ENCODE data around the gene TMEM131.
"Not testable (repeated sequence)": the region's sequence is repeated elsewhere in the genome, so short reads cannot be mapped to it uniquely, and the experiment has no call there.

The TMEM131 gene

DNA sequence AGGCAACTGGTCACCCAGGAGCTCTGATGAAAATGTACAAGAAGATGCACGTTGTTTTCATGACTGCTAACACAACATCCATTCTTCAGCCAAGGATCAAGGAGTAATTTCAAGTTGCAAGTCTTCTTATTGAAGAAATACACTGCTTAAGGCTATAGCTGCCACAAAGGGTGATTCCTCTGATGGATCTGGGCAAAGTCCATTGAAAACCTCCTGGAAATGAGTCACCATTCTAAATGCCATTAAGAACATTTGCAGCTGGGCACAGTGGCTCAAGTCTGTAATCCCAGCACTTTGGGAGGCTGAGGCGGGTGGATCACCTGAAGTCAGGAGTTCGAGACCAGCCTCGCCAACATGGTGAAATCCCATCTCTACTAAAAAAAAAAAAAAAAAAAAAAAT is 142.7 kb downstream of the TMEM131 start:
- no CpG with 5 or more reads among the region's 4 CpGs for WGBS, 2 donors (ENCODE audit: extremely low coverage in 2 of 2, insufficient read length in 2 of 2, insufficient replicate concordance in 1 of 2)

DNA sequence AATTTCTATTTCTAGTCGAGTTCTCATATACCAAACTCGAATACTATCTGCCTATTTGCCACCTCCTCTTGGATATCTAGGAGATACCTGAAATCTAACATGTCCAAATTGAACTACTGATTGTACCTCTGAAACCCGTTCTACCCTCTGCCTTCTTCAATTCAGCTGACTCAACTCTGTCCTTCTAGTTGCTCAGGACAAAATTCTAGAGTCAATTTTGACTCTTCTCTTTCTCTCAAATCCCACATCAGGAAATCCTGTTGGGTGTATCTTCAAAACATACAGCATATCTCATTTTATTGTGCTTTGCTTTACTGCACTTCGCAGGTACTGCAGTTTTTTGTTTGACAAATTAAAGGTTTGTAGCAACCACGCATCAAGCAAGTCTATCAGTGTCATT is 144.6 kb downstream of the TMEM131 start:
- H4K91ac ChIP-seq (ENCODE audit: low read depth, low read length, poor library complexity): no peak overlapping the region
- H3K9me3 ChIP-seq (replicated peaks in 1 of 2; ENCODE audit: control insufficient read depth in 2 of 2, insufficient read depth in 1 of 2, low read depth in 1 of 2, low read length in 2 of 2): no peaks in the 10 kb centered on the region
- no peak overlapping the region for H2AFZ ChIP-seq (ENCODE audit: low read length)
- no peak overlapping the region for H4K8ac ChIP-seq (ENCODE audit: low read depth, low read length)
- H2BK120ac ChIP-seq (ENCODE audit: low read depth, low read length): no peak overlapping the region
- no peaks in the 10 kb centered on the region for H3K27me3 ChIP-seq (ENCODE audit: control insufficient read depth in 3 of 3, insufficient read depth in 3 of 3, low read depth in 1 of 3, low read length in 3 of 3)
- no peak overlapping the region for H3K9ac ChIP-seq (ENCODE audit: low read depth, low read length, poor library complexity)
- DNase-seq (ENCODE audit: low spot score): no peak
- H2BK5ac ChIP-seq (ENCODE audit: low read length): no peak overlapping the region
- H3K4me3 ChIP-seq (ENCODE audit: low read length in 2 of 2): no peak overlapping the region
- no peak overlapping the region for H3K27ac ChIP-seq (replicated peaks; ENCODE audit: low read length)
- H3K23ac ChIP-seq (ENCODE audit: low read depth, low read length, poor library complexity): no peak overlapping the region
- H3K36me3 ChIP-seq (replicated peaks in 1 of 2; ENCODE audit: control insufficient read depth in 2 of 2, insufficient read depth in 2 of 2, low read length in 2 of 2): peaks cover 0 to 2% of the 10 kb centered on the region in 2 donors
- no peaks in the 10 kb centered on the region for H3K79me1 ChIP-seq (ENCODE audit: low read depth, low read length)
- no peak overlapping the region for H3K4ac ChIP-seq (ENCODE audit: low read length)
- H3K14ac ChIP-seq (ENCODE audit: low read length): no peak overlapping the region
- no peak overlapping the region for H3K4me2 ChIP-seq (ENCODE audit: insufficient read depth, low read length, poor library complexity, severe bottlenecking)
- H2BK15ac ChIP-seq (ENCODE audit: low read length): no peak overlapping the region
- no peak overlapping the region for H3K18ac ChIP-seq (ENCODE audit: low read length)
- WGBS, 2 donors (ENCODE audit: extremely low coverage in 2 of 2, insufficient read length in 2 of 2, insufficient replicate concordance in 1 of 2): no CpG with 5 or more reads among the region's 5 CpGs
- no peaks in the 10 kb centered on the region for H3K4me1 ChIP-seq (ENCODE audit: control insufficient read depth in 2 of 2, insufficient read depth in 1 of 2, low read depth in 1 of 2, low read length in 2 of 2)
- no peak overlapping the region for H2BK12ac ChIP-seq (ENCODE audit: low read length)
- H2AK5ac ChIP-seq (ENCODE audit: low read depth, low read length): no peak overlapping the region

More for the DNA sequence above, 142.7 kb downstream of the TMEM131 start:
- H3K4me2 ChIP-seq (ENCODE audit: insufficient read depth, low read length, poor library complexity, severe bottlenecking); H3K27me3 ChIP-seq (ENCODE audit: control insufficient read depth in 3 of 3, insufficient read depth in 3 of 3, low read depth in 1 of 3, low read length in 3 of 3); H2BK15ac ChIP-seq (ENCODE audit: low read length); H3K23ac ChIP-seq (ENCODE audit: low read depth, low read length, poor library complexity); H4K8ac ChIP-seq (ENCODE audit: low read depth, low read length); DNase-seq (ENCODE audit: low spot score); H3K4ac ChIP-seq (ENCODE audit: low read length); H2BK5ac ChIP-seq (ENCODE audit: low read length); H3K4me1 ChIP-seq (ENCODE audit: control insufficient read depth in 2 of 2, insufficient read depth in 1 of 2, low read depth in 1 of 2, low read length in 2 of 2); H2BK12ac ChIP-seq (ENCODE audit: low read length); H3K14ac ChIP-seq (ENCODE audit: low read length); H2AFZ ChIP-seq (ENCODE audit: low read length); H3K79me1 ChIP-seq (ENCODE audit: low read depth, low read length); H2BK120ac ChIP-seq (ENCODE audit: low read depth, low read length); H3K18ac ChIP-seq (ENCODE audit: low read length); H4K91ac ChIP-seq (ENCODE audit: low read depth, low read length, poor library complexity); H3K36me3 ChIP-seq (replicated peaks in 1 of 2; ENCODE audit: control insufficient read depth in 2 of 2, insufficient read depth in 2 of 2, low read length in 2 of 2); H3K9ac ChIP-seq (ENCODE audit: low read depth, low read length, poor library complexity); H3K4me3 ChIP-seq (ENCODE audit: low read length in 2 of 2); H3K27ac ChIP-seq (replicated peaks; ENCODE audit: low read length); H2AK5ac ChIP-seq (ENCODE audit: low read depth, low read length); H3K9me3 ChIP-seq (replicated peaks in 1 of 2; ENCODE audit: control insufficient read depth in 2 of 2, insufficient read depth in 1 of 2, low read depth in 1 of 2, low read length in 2 of 2): not testable (repeated sequence)

DNA sequence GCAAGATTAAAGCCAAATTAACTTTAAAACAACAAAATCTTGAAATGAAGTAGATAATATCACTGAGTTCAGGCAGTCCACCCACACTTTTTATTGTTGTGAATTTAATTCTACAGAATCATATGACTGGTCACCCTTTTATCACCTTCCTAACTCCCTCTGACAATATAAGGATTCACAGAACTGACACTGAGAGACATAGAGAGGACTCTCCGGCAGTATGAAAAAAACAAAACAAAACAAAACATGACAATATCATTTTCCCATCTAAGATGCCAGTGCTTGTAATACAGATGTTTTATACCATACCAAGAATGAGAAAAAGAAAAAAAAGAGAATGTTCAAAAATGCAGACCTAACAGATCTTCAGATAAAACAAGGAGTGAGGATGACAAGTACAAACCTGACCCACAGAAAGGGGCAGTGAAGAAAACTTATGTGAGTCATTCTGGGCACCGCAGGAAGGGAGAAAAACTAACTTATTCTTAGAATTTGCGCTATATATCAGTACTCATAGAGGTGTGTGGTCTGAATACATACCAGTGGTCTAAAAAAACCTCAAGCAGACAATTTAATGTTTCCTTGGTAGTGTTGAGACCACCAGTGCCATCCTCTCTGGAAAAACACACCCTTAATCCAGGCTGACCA is 145.7 kb downstream of the TMEM131 start:
- Histone ChIP-seq H3K4ac (ENCODE audit: low read length) (no peak overlapping the region), H2AK5ac (ENCODE audit: low read depth, low read length) (no peak overlapping the region), H3K14ac (ENCODE audit: low read length) (no peak overlapping the region), H2BK12ac (ENCODE audit: low read length) (no peak overlapping the region), H3K79me1 (ENCODE audit: low read depth, low read length) (no peaks in the 10 kb centered on the region), H2AFZ (ENCODE audit: low read length) (no peak overlapping the region), H2BK15ac (ENCODE audit: low read length) (no peak overlapping the region), H3K27ac (replicated peaks; ENCODE audit: low read length) (no peak overlapping the region), H3K18ac (ENCODE audit: low read length) (no peak overlapping the region), H4K91ac (ENCODE audit: low read depth, low read length, poor library complexity) (no peak overlapping the region), H3K27me3 (ENCODE audit: control insufficient read depth in 3 of 3, insufficient read depth in 3 of 3, low read depth in 1 of 3, low read length in 3 of 3) (no peaks in the 10 kb centered on the region), H3K9me3 (replicated peaks in 1 of 2; ENCODE audit: control insufficient read depth in 2 of 2, insufficient read depth in 1 of 2, low read depth in 1 of 2, low read length in 2 of 2) (no peaks in the 10 kb centered on the region), H3K4me2 (ENCODE audit: insufficient read depth, low read length, poor library complexity, severe bottlenecking) (no peak overlapping the region), H4K8ac (ENCODE audit: low read depth, low read length) (no peak overlapping the region), H3K23ac (ENCODE audit: low read depth, low read length, poor library complexity) (no peak overlapping the region), H2BK5ac (ENCODE audit: low read length) (no peak overlapping the region), H3K9ac (ENCODE audit: low read depth, low read length, poor library complexity) (no peak overlapping the region), H2BK120ac (ENCODE audit: low read depth, low read length) (no peak overlapping the region), H3K36me3 (replicated peaks in 1 of 2; ENCODE audit: control insufficient read depth in 2 of 2, insufficient read depth in 2 of 2, low read length in 2 of 2) (peaks cover 0 to 2% of the 10 kb centered on the region in 2 donors), H3K4me3 (ENCODE audit: low read length in 2 of 2) (no peak overlapping the region), H3K4me1 (ENCODE audit: control insufficient read depth in 2 of 2, insufficient read depth in 1 of 2, low read depth in 1 of 2, low read length in 2 of 2) (no peaks in the 10 kb centered on the region)
- no CpG with 5 or more reads among the region's 3 CpGs for WGBS, 2 donors (ENCODE audit: extremely low coverage in 2 of 2, insufficient read length in 2 of 2, insufficient replicate concordance in 1 of 2)
- no peak for DNase-seq (ENCODE audit: low spot score)

DNA sequence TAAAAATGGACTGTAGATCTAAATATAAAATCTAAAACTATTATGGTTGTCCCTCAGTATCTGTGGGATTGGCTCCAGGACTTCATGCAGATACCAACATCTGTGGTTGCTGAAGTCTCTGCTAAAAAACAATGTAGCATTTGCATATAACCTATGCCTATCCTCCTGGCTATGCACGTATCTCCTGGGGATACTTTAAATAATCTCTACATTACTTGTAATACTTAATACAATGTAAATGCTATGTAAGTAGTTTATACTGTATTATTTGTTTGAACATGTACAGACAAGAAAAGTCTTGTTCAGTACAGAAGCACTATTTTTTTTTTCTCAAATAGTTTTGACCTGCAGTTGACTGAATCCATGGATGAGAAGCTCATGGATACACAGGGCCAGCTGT is 147.4 kb downstream of the TMEM131 start:
- Histone ChIP-seq H3K4me2 (ENCODE audit: insufficient read depth, low read length, poor library complexity, severe bottlenecking) (no peak overlapping the region), H2AK5ac (ENCODE audit: low read depth, low read length) (no peak overlapping the region), H3K14ac (ENCODE audit: low read length) (no peak overlapping the region), H3K27me3 (ENCODE audit: control insufficient read depth in 3 of 3, insufficient read depth in 3 of 3, low read depth in 1 of 3, low read length in 3 of 3) (no peaks in the 10 kb centered on the region), H3K4me1 (ENCODE audit: control insufficient read depth in 2 of 2, insufficient read depth in 1 of 2, low read depth in 1 of 2, low read length in 2 of 2) (no peaks in the 10 kb centered on the region), H3K4me3 (ENCODE audit: low read length in 2 of 2) (no peak overlapping the region), H4K8ac (ENCODE audit: low read depth, low read length) (no peak overlapping the region), H3K9me3 (replicated peaks in 1 of 2; ENCODE audit: control insufficient read depth in 2 of 2, insufficient read depth in 1 of 2, low read depth in 1 of 2, low read length in 2 of 2) (no peaks in the 10 kb centered on the region), H2BK120ac (ENCODE audit: low read depth, low read length) (no peak overlapping the region), H3K36me3 (replicated peaks in 1 of 2; ENCODE audit: control insufficient read depth in 2 of 2, insufficient read depth in 2 of 2, low read length in 2 of 2) (peaks cover 0 to 2% of the 10 kb centered on the region in 2 donors), H3K9ac (ENCODE audit: low read depth, low read length, poor library complexity) (no peak overlapping the region), H2BK5ac (ENCODE audit: low read length) (no peak overlapping the region), H2BK15ac (ENCODE audit: low read length) (no peak overlapping the region), H4K91ac (ENCODE audit: low read depth, low read length, poor library complexity) (no peak overlapping the region), H2BK12ac (ENCODE audit: low read length) (no peak overlapping the region), H3K79me1 (ENCODE audit: low read depth, low read length) (no peaks in the 10 kb centered on the region), H2AFZ (ENCODE audit: low read length) (no peak overlapping the region), H3K23ac (ENCODE audit: low read depth, low read length, poor library complexity) (no peak overlapping the region), H3K4ac (ENCODE audit: low read length) (no peak overlapping the region), H3K18ac (ENCODE audit: low read length) (no peak overlapping the region), H3K27ac (replicated peaks; ENCODE audit: low read length) (no peak overlapping the region)
- no CpG with 5 or more reads among the region's 1 CpG for WGBS, 2 donors (ENCODE audit: extremely low coverage in 2 of 2, insufficient read length in 2 of 2, insufficient replicate concordance in 1 of 2)
- DNase-seq (ENCODE audit: low spot score): no peak

Data from neuronal stem cell (in vitro differentiated cells).